ENCODE measurements around the gene SOWAHA.
A peak's percentile ranks its signal among the peaks of the same experiment; 100 is the strongest.

Gene SOWAHA

DNA sequence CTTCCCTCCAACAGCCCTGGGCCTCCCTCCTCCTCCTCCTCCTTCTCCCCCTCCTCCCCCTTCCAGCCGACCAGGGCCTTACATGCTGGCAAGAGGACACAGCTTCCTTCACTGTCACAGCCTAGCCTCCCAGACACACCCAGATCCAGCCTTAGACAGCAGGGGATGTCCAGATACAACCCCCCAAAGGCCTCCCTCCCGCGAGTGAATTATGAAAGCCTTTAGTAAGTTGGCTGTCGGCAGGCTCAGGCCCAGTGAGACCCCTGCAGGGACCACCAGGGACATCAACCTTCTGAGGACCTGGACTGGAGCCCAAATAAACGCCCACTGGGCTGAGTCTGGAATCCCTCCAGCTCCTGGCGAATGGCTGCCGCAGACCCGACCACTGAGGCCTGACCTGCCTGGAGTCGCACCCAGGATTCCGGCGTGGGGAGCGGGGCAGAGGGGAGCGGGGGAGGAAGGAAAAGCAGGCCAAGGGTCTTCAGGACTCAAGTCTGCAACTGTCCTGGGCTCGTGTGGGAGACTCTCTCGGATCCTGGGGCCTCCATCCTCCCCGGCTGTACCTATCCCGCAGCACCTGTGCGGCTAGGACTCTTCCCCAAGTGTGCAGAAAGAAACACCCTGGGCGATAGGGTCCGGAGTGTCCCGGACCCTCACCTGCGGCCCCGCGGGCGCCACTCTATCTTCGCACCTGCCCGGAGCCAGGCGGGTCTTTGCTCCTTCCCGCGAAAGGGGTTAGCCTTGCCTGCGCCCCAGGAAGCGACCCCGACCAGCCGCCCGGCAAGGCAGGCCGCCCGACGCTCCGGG lies 36.8 kb upstream of the SOWAHA start:
- Histone ChIP-seq H4K8ac (ENCODE audit: low read depth, low read length) (peak overlapping the region; percentile 88), H2AFZ (ENCODE audit: insufficient read depth, low read length, poor library complexity) (peak overlapping the region; percentile 27), H3K4me2 (ENCODE audit: low read length) (peak overlapping the region; percentile 93), H3K4me3 (ENCODE audit: low read depth, low read length) (peak overlapping the region; percentile 84), H2BK12ac (ENCODE audit: low read length) (peak overlapping the region; percentile 7), H3K9ac (ENCODE audit: low read length) (peak overlapping the region; percentile 93), H3K18ac (ENCODE audit: low read length) (peak overlapping the region; percentile 98), H3K23ac (ENCODE audit: low read length) (no peak overlapping the region), H3K27me3 (ENCODE audit: insufficient read depth, low read length) (no peaks in the 10 kb centered on the region), H3K4me1 (ENCODE audit: control insufficient read depth in 1 of 2, insufficient read depth in 2 of 2, low read length in 2 of 2) (peaks cover 42 to 47% of the 10 kb centered on the region in 2 experiments), H4K12ac (ENCODE audit: low read depth, low read length) (peak overlapping the region; percentile 43), H2AK5ac (ENCODE audit: low read length) (peak overlapping the region; percentile 45), H3K9me3 (ENCODE audit: insufficient read depth, low read depth, low read length) (no peaks in the 10 kb centered on the region), H4K91ac (ENCODE audit: low read depth, low read length) (peak overlapping the region; percentile 99), H3K4ac (ENCODE audit: low read depth, low read length) (peak overlapping the region; percentile 78), H2BK120ac (ENCODE audit: insufficient read depth, low read length, poor library complexity) (peak overlapping the region; percentile 56), H3K79me2 (ENCODE audit: control insufficient read depth, insufficient read depth, low read length, poor library complexity) (peaks cover 57% of the 10 kb centered on the region), H3K36me3 (ENCODE audit: control insufficient read depth in 1 of 2, insufficient read depth in 2 of 2, low read length in 2 of 2) (peaks cover 13 to 18% of the 10 kb centered on the region in 2 experiments), H3K27ac (ENCODE audit: low read depth, low read length) (peak overlapping the region; percentile 97), H2BK5ac (ENCODE audit: low read depth, low read length, poor library complexity) (peak overlapping the region; percentile 74), H3K14ac (ENCODE audit: low read length) (peak overlapping the region; percentile 40), H3K79me1 (ENCODE audit: low read length) (peaks cover 60% of the 10 kb centered on the region)
- peak; percentile 34 to 57 for DNase-seq
- WGBS (ENCODE audit: extremely low coverage, insufficient coverage, insufficient read length) = no CpG with 5 or more reads among the region's 39 CpGs

DNA sequence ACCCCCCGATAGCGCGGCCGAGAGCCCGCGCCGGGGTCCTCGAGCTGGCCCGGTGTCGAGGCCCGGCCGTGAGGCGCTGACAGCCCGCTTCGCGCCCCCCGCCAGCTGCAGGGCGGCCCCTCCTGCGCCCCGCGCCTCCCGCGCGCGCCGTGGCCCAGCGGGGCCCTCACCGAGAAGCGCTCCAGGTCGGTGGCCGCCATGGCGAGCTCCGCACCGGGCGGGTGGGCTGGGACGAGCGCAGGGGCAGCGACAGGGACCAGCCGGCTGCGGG lies 36.2 kb upstream of the SOWAHA start:
- Histone ChIP-seq H3K14ac (ENCODE audit: low read length) (peak overlapping the region; percentile 40), H3K9me3 (ENCODE audit: insufficient read depth, low read depth, low read length) (no peaks in the 10 kb centered on the region), H2BK5ac (ENCODE audit: low read depth, low read length, poor library complexity) (peak overlapping the region; percentile 74), H4K91ac (ENCODE audit: low read depth, low read length) (peak overlapping the region; percentile 99), H3K4me3 (ENCODE audit: low read depth, low read length) (peak overlapping the region; percentile 84), H2AK5ac (ENCODE audit: low read length) (peak overlapping the region; percentile 45), H3K23ac (ENCODE audit: low read length) (no peak overlapping the region), H3K9ac (ENCODE audit: low read length) (peak overlapping the region; percentile 93), H2BK12ac (ENCODE audit: low read length) (peak overlapping the region; percentile 7), H2AFZ (ENCODE audit: insufficient read depth, low read length, poor library complexity) (peak overlapping the region; percentile 27), H3K4me2 (ENCODE audit: low read length) (peak overlapping the region; percentile 93), H3K36me3 (ENCODE audit: control insufficient read depth in 1 of 2, insufficient read depth in 2 of 2, low read length in 2 of 2) (peaks cover 13 to 18% of the 10 kb centered on the region in 2 experiments), H3K27me3 (ENCODE audit: insufficient read depth, low read length) (no peaks in the 10 kb centered on the region), H4K12ac (ENCODE audit: low read depth, low read length) (peak overlapping the region; percentile 43), H4K8ac (ENCODE audit: low read depth, low read length) (peak overlapping the region; percentile 88), H2BK120ac (ENCODE audit: insufficient read depth, low read length, poor library complexity) (peak overlapping the region; percentile 56), H3K4ac (ENCODE audit: low read depth, low read length) (peak overlapping the region; percentile 78), H3K79me2 (ENCODE audit: control insufficient read depth, insufficient read depth, low read length, poor library complexity) (peaks cover 54% of the 10 kb centered on the region), H3K18ac (ENCODE audit: low read length) (peak overlapping the region; percentile 98), H3K27ac (ENCODE audit: low read depth, low read length) (peak overlapping the region; percentile 97), H3K79me1 (ENCODE audit: low read length) (peaks cover 59% of the 10 kb centered on the region), H3K4me1 (ENCODE audit: control insufficient read depth in 1 of 2, insufficient read depth in 2 of 2, low read length in 2 of 2) (peaks cover 39 to 42% of the 10 kb centered on the region in 2 experiments)
- no CpG with 5 or more reads among the region's 40 CpGs for WGBS (ENCODE audit: extremely low coverage, insufficient coverage, insufficient read length)
- DNase-seq = no peak

DNA sequence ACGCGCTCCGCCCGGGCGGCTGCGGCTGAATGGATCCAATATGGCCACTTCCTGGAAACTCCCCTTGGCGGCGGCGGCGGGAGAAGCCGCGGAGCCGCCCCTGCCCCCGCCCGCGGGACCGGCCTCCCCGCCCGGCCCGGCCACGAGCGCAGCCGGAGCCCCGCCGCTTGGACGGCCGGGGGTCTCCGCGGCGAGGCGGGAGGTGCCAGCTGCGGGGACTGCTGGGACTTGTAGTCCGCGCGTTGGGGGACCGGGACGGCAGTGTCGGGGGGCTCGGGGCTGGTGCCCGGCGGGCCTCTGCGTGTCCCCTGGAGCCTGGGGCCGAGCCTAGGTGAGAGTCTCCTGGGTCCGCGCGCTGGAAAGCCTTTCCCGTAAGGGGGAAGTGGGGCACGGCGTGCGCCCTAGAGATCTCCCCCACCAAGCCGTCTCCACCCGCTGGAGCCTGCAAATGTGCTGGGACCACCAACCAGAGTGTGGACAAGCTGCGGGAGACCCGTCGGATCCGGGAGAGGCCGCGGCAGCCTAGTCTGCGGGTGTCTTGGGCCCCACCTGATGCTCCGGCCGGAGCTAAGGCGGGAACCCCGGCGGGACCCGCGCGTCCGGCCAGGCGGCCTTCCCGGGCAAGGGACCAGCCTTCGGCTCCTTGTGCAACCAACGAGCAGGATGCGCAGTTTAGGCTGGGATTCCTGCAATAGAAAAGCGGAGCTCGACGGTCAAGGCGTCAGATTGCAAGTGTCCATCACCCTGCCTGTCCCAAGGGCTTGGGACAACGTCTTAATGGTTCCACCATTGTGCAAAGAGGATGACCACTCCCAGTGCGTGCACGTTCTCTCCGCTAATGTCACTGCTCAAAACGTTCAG lies 35.7 kb upstream of the SOWAHA start, which contains the start of gene SEPTIN8:
SEPTIN8 (minus strand) TSS at position 31 of the 861 bp plus-strand sequence. CDS start 102 bp downstream, outside the sequence.
- Histone ChIP-seq H2AFZ (ENCODE audit: insufficient read depth, low read length, poor library complexity) (peak within 1 kb of the TSS; percentile 76), H3K36me3 (ENCODE audit: control insufficient read depth in 1 of 2, insufficient read depth in 2 of 2, low read length in 2 of 2) (peaks cover 13 to 16% of the 10 kb centered on the region in 2 experiments), H3K27me3 (ENCODE audit: insufficient read depth, low read length) (no peaks in the 10 kb centered on the region), H3K23ac (ENCODE audit: low read length) (no peak within 1 kb of the TSS), H2BK120ac (ENCODE audit: insufficient read depth, low read length, poor library complexity) (peak within 1 kb of the TSS; percentile 87), H2BK12ac (ENCODE audit: low read length) (peak within 1 kb of the TSS; percentile 81), H3K9ac (ENCODE audit: low read length) (peak within 1 kb of the TSS; percentile 93), H3K14ac (ENCODE audit: low read length) (peak within 1 kb of the TSS; percentile 98), H3K4ac (ENCODE audit: low read depth, low read length) (peak within 1 kb of the TSS; percentile 91), H4K91ac (ENCODE audit: low read depth, low read length) (peak within 1 kb of the TSS; percentile 99), H3K27ac (ENCODE audit: low read depth, low read length) (peak within 1 kb of the TSS; percentile 97), H3K9me3 (ENCODE audit: insufficient read depth, low read depth, low read length) (no peaks in the 10 kb centered on the region), H3K79me2 (ENCODE audit: control insufficient read depth, insufficient read depth, low read length, poor library complexity) (peaks cover 50% of the 10 kb centered on the region), H4K8ac (ENCODE audit: low read depth, low read length) (peak within 1 kb of the TSS; percentile 88), H2BK5ac (ENCODE audit: low read depth, low read length, poor library complexity) (peak within 1 kb of the TSS; percentile 74), H3K79me1 (ENCODE audit: low read length) (peaks cover 58% of the 10 kb centered on the region), H2AK5ac (ENCODE audit: low read length) (peak within 1 kb of the TSS; percentile 45), H4K12ac (ENCODE audit: low read depth, low read length) (peak within 1 kb of the TSS; percentile 43), H3K18ac (ENCODE audit: low read length) (peak within 1 kb of the TSS; percentile 98), H3K4me2 (ENCODE audit: low read length) (peak within 1 kb of the TSS; percentile 93), H3K4me1 (ENCODE audit: control insufficient read depth in 1 of 2, insufficient read depth in 2 of 2, low read length in 2 of 2) (peaks cover 38 to 42% of the 10 kb centered on the region in 2 experiments), H3K4me3 (ENCODE audit: low read depth, low read length) (peak within 1 kb of the TSS; percentile 84)
- peak; percentile 27 to 61 for DNase-seq
- no CpG with 5 or more reads among the region's 82 CpGs for WGBS (ENCODE audit: extremely low coverage, insufficient coverage, insufficient read length)

- Histone ChIP-seq H2BK5ac (ENCODE audit: low read depth, low read length, poor library complexity) (peak overlapping the region; percentile 74), H3K14ac (ENCODE audit: low read length) (peak overlapping the region; percentile 71), H2BK120ac (ENCODE audit: insufficient read depth, low read length, poor library complexity) (peak overlapping the region; percentile 87), H3K4me2 (ENCODE audit: low read length) (peak overlapping the region; percentile 93), H3K23ac (ENCODE audit: low read length) (no peak overlapping the region), H3K4me3 (ENCODE audit: low read depth, low read length) (no peak overlapping the region), H4K91ac (ENCODE audit: low read depth, low read length) (peak overlapping the region; percentile 99), H3K27ac (ENCODE audit: low read depth, low read length) (peak overlapping the region; percentile 97), H3K27me3 (ENCODE audit: insufficient read depth, low read length) (no peaks in the 10 kb centered on the region), H3K18ac (ENCODE audit: low read length) (peak overlapping the region; percentile 98), H3K36me3 (ENCODE audit: control insufficient read depth in 1 of 2, insufficient read depth in 2 of 2, low read length in 2 of 2) (peaks cover 10 to 11% of the 10 kb centered on the region in 2 experiments), H2BK12ac (ENCODE audit: low read length) (peak overlapping the region; percentile 81), H3K79me1 (ENCODE audit: low read length) (peaks cover 55% of the 10 kb centered on the region), H4K8ac (ENCODE audit: low read depth, low read length) (peak overlapping the region; percentile 39), H2AK5ac (ENCODE audit: low read length) (peak overlapping the region; percentile 31), H3K9me3 (ENCODE audit: insufficient read depth, low read depth, low read length) (no peaks in the 10 kb centered on the region), H3K4me1 (ENCODE audit: control insufficient read depth in 1 of 2, insufficient read depth in 2 of 2, low read length in 2 of 2) (peaks cover 31 to 37% of the 10 kb centered on the region in 2 experiments), H3K4ac (ENCODE audit: low read depth, low read length) (peak overlapping the region; percentile 4), H3K9ac (ENCODE audit: low read length) (no peak overlapping the region), H4K12ac (ENCODE audit: low read depth, low read length) (no peak overlapping the region), H2AFZ (ENCODE audit: insufficient read depth, low read length, poor library complexity) (no peak overlapping the region), H3K79me2 (ENCODE audit: control insufficient read depth, insufficient read depth, low read length, poor library complexity) (peaks cover 45% of the 10 kb centered on the region)
- no peak for DNase-seq
- no CpG with 5 or more reads among the region's 4 CpGs for WGBS (ENCODE audit: extremely low coverage, insufficient coverage, insufficient read length)
Measured at GRCh38 chr5:132778129-132778528, 35.0 kb upstream of the SOWAHA start.
